Natural killer cell treated with Interleukin-12 subunit alpha and Interleukin-12 subunit beta and Interleukin-15 and Interleukin-18, amount 100 ng/mL, for 72 hours (primary cell): ENCODE measurements around the gene CTSA. TPM values are rescaled to one million over a fixed set of nuclear protein-coding genes. Genes with fewer than 3 reads are reported as not detected.
A peak's percentile ranks its signal among the peaks of the same experiment; 100 is the strongest.

Experiments used
- ATAC-seq, 2 donors: fragments of 150-1000 bp; cut with Tn5 transposase in 1 of 2; sonication (Bioruptor Pico), chemical (Tn5 transposase) in 1 of 2; 2 replicates each; pipeline ENCODE4 v1.10.0; 2021
- DNase-seq: peaks from one replicate; pipeline ENCODE4 v3.0.0; 2022; ENCODE audit warnings: low spot score
- H3K27ac Mint-ChIP-seq, 2 donors: 1 replicate in 1 of 2; 2 replicates in 1 of 2; pipeline ENCODE4 v1.8.0; 2022; ENCODE audit warnings: mixed read lengths in 2 of 2, mild to moderate bottlenecking in 1 of 2, moderate library complexity in 1 of 2
- H3K27me3 Mint-ChIP-seq, 2 donors: 1 replicate in 1 of 2; 2 replicates in 1 of 2; pipeline ENCODE4 v1.8.0; 2022; ENCODE audit warnings: mixed read lengths in 2 of 2
- H3K36me3 Mint-ChIP-seq: one replicate; pipeline ENCODE4 v1.8.0; 2022; ENCODE audit warnings: mixed read lengths
- H3K4me1 Mint-ChIP-seq, 2 donors: 1 replicate in 1 of 2; 2 replicates in 1 of 2; pipeline ENCODE4 v1.8.0; 2022; ENCODE audit warnings: low read depth in 2 of 2, mixed read lengths in 2 of 2, mild to moderate bottlenecking in 1 of 2
- H3K4me3 Mint-ChIP-seq: one replicate; pipeline ENCODE4 v1.8.0; 2022; ENCODE audit warnings: mixed read lengths
- H3K9me3 Mint-ChIP-seq: 2 replicates; pipeline ENCODE4 v1.8.0; 2022; ENCODE audit warnings: mixed read lengths
- total RNA-seq, 2 donors: library from RNA; stranded (reverse); gene quantifications; one replicate each; pipeline ENCODE4 v1.2.3, GENCODE V29; 2022

Gene CTSA
- total RNA-seq, 2 donors from 2014 or later: 42.2 to 55.6 TPM

DNA sequence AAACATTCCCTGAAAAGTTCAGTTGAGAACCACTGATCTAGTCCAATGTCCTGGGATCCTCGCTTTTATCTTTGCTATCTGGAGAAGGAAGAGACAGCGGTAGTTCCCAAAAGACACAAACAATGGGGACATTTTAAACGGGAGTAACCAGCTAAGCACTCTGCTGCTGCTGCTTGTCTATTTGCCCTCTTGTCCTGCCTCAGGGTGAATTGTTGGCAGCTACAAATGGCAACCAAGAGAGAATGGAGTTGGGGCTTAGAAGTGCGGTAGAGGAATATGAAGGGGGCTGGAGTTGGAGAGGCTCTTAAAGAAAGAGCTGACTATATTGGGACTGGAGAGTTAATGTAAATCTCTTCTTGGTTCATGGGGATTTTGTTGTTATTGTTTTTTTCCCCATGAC, 16.6 kb upstream of the CTSA start:
- Mint-ChIP-seq H3K4me3 (no peak overlapping the region), H3K36me3 (peaks cover 5% of the 10 kb centered on the region), H3K27me3 (no peaks in the 10 kb centered on the region), H3K27ac (no peak overlapping the region), H3K9me3 (no peaks in the 10 kb centered on the region), H3K4me1 (no peaks in the 10 kb centered on the region)
- no peak for ATAC-seq
- no peak for DNase-seq

DNA sequence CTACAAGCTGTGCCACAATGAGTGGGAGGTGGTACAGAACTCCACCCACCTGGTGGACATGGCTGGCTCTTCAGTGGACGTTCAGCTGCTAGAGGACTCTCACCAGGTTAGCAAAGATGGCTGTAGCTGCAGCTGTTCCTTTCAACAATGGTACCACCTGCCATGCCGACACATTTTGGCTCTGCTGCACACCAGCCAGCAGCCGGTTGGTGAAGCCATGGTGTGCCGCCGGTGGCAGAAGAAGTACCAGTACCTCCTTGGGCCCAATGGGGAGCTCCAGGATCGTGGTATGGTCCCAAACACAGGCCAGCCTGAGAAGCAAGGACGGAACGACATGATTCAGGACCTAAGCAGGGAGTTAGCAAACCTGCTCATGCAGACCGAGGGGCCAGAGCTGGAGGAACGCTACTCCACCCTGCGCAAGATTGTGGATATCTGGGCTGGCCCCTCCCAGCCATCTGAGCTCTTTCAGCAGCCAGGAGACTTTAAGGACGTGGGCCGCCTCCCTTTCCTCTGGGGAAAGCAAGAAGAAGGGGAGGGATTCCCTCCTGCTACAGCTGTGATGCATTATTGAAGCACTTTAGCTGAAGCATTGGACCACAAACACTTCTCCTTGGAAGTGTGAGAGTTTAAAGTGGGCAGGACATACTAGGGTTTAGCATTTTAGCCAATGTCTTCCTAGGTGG, 12.9 kb upstream of the CTSA start:
- ATAC-seq (no peak), DNase-seq (no peak)
- H3K27ac Mint-ChIP-seq: no peak overlapping the region
- H3K36me3 Mint-ChIP-seq: no peaks in the 10 kb centered on the region
- peaks cover 8 to 18% of the 10 kb centered on the region in 2 donors for H3K4me1 Mint-ChIP-seq
- H3K9me3 Mint-ChIP-seq: no peaks in the 10 kb centered on the region
- H3K27me3 Mint-ChIP-seq: peaks cover 4 to 5% of the 10 kb centered on the region in 2 donors
- H3K4me3 Mint-ChIP-seq: no peak overlapping the region

DNA sequence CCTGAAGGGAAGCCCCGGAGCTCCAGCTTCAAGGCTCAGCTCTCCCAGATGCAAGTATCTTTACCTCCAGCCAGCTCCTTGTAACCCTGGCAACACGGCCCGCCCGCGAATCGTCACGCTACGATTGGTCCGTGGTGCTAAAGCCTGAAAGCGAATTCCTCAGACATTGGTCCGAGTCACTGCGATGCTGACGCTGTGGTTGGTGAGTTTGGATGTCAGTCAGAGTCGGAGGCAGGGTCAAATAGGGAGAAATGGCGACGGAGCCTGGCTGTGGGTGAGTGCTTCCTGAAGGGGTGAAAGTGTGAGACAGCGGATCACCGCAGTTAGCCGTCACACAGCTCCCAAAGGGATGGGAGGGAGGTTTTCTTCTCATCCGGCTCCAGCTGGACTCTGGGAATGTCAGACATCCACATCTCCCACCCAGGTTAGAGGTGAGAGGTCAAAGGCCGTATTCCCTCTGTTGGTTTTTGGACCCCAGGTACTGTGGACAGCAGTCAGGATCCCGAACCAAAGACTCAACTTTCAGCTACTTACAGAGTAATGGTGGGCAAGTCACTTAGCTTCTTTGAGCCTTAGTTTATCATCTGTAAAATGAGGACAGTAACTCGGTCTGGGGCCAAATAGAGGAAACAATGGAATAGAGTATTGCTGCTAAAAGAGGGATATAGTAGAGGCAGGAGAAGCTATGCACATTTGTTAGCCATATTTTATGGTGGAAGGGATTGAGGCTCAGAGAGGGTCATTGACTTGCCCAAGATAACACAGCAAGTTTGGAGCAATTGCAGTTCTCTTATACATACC, 9.9 kb upstream of the CTSA start, which contains the start of gene ZSWIM1:
Gene ZSWIM1, plus strand, starts transcription at position 240 of the 801 bp plus-strand sequence. CDS start 1,366 bp downstream, outside the sequence.
- peak within 1 kb of the TSS; percentile 20 to 51 for H3K27ac Mint-ChIP-seq
- no peaks in the 10 kb centered on the region for H3K9me3 Mint-ChIP-seq
- peaks cover 4 to 5% of the 10 kb centered on the region in 2 donors for H3K27me3 Mint-ChIP-seq
- DNase-seq (peak; percentile 95), ATAC-seq (peak; percentile 99)
- H3K4me3 Mint-ChIP-seq: peak within 1 kb of the TSS; percentile 82
- no peaks in the 10 kb centered on the region for H3K36me3 Mint-ChIP-seq
- H3K4me1 Mint-ChIP-seq: peaks cover 8 to 18% of the 10 kb centered on the region in 2 donors

DNA sequence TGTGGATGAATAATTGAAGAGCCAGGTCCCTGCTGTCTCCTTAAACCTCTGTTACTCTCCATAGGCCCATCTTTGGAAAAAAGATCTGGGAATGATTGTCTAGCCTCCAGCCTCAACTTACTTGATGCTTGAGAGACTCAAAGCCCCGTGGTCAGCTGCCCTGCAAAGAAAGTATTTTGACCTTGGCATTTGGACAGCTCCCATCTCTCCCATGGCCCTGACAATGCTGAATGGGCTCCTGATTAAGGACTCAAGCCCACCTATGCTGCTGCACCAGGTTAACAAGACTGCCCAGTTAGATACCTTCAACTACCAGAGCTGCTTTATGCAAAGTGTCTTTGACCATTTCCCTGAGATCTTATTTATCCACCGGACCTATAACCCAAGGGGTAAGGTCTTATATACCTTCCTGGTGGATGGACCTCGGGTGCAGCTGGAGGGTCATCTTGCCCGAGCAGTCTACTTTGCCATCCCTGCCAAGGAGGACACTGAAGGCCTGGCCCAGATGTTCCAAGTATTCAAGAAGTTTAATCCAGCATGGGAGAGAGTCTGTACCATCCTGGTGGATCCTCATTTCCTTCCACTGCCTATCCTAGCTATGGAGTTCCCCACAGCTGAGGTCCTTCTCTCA, 8.6 kb upstream of the CTSA start:
- Mint-ChIP-seq H3K9me3 (no peaks in the 10 kb centered on the region), H3K27ac (no peak overlapping the region), H3K36me3 (no peaks in the 10 kb centered on the region), H3K4me1 (peaks cover 8 to 18% of the 10 kb centered on the region in 2 donors), H3K4me3 (peak overlapping the region; percentile 57), H3K27me3 (peaks cover 4 to 5% of the 10 kb centered on the region in 2 donors)
- ATAC-seq: no peak
- no peak for DNase-seq

DNA sequence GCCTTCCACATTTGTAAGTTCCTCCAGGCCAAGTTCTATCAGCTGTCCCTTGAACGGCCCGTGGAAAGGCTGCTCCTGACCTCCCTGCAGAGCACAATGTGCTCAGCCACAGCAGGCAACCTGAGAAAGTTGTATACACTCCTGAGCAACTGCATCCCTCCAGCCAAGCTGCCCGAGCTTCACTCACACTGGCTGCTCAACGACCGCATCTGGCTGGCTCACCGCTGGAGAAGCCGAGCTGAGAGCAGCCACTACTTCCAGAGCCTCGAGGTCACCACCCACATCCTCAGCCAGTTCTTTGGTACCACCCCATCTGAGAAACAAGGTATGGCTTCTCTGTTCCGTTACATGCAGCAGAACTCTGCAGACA, 8.1 kb upstream of the CTSA start:
- DNase-seq (no peak), ATAC-seq (no peak)
- Mint-ChIP-seq H3K27me3 (peaks cover 4 to 5% of the 10 kb centered on the region in 2 donors), H3K27ac (no peak overlapping the region), H3K4me3 (no peak overlapping the region), H3K4me1 (peaks cover 8 to 18% of the 10 kb centered on the region in 2 donors), H3K9me3 (no peaks in the 10 kb centered on the region), H3K36me3 (no peaks in the 10 kb centered on the region)

GRCh38 chr20:45886590-45887345, 4.4 kb upstream of the CTSA start:
- Mint-ChIP-seq H3K4me1 (peaks cover 3 to 8% of the 10 kb centered on the region in 2 donors), H3K36me3 (no peaks in the 10 kb centered on the region), H3K27ac (no peak overlapping the region), H3K27me3 (peaks cover 4 to 5% of the 10 kb centered on the region in 2 donors), H3K4me3 (no peak overlapping the region), H3K9me3 (no peaks in the 10 kb centered on the region)
- ATAC-seq (no peak), DNase-seq (no peak)

- Mint-ChIP-seq H3K27ac (no peak within 1 kb of the TSS), H3K27me3 (peaks cover under 1 to 3% of the 10 kb centered on the region in 2 donors), H3K4me3 (no peak within 1 kb of the TSS), H3K36me3 (no peaks in the 10 kb centered on the region), H3K9me3 (no peaks in the 10 kb centered on the region), H3K4me1 (peaks cover 7 to 9% of the 10 kb centered on the region in 2 donors)
- ATAC-seq (no peak), DNase-seq (no peak)
Observed at GRCh38 chr20:45887346-45887715, 3.8 kb upstream of the CTSA start, which contains the start of gene SPATA25. Gene SPATA25 (minus strand): TSS chr20:45887622. CDS start chr20:45887590, 32 bp downstream.

DNA sequence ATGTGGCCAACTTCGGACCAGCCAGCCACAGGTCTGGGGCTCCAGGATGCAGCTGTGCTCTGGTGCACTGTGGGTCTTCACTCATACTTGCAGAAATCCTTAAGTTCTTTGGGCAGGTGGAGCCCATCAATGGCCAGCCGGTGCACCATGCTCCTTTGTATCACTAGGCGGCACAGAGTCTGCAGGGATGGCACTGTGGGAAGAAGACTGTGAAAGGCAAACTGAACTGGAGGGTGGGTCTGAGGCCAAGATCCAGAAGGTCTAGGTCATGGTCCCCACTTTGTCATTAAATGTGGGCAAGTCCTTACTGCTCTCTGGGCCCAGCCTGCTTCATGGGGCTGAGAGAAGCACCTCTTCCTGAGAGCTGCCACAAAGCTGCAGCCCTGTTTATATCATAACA, 2.5 kb upstream of the CTSA start:
- no peak overlapping the region for H3K4me3 Mint-ChIP-seq
- no peak overlapping the region for H3K27ac Mint-ChIP-seq
- no peaks in the 10 kb centered on the region for H3K36me3 Mint-ChIP-seq
- no peaks in the 10 kb centered on the region for H3K9me3 Mint-ChIP-seq
- H3K4me1 Mint-ChIP-seq: peaks cover 11% of the 10 kb centered on the region in 2 donors
- no peak for DNase-seq
- no peak for ATAC-seq
- no peaks in the 10 kb centered on the region for H3K27me3 Mint-ChIP-seq

- peaks cover 11% of the 10 kb centered on the region in 2 donors for H3K4me1 Mint-ChIP-seq
- ATAC-seq: peak; percentile 50 to 66
- DNase-seq: no peak
- no peaks in the 10 kb centered on the region for H3K27me3 Mint-ChIP-seq
- H3K4me3 Mint-ChIP-seq: peak overlapping the region; percentile 89
- peak overlapping the region; percentile 58 to 77 for H3K27ac Mint-ChIP-seq
- no peaks in the 10 kb centered on the region for H3K36me3 Mint-ChIP-seq
- H3K9me3 Mint-ChIP-seq: no peaks in the 10 kb centered on the region
Observed at GRCh38 chr20:45890077-45890984, 804 bp upstream of the CTSA start.

DNA sequence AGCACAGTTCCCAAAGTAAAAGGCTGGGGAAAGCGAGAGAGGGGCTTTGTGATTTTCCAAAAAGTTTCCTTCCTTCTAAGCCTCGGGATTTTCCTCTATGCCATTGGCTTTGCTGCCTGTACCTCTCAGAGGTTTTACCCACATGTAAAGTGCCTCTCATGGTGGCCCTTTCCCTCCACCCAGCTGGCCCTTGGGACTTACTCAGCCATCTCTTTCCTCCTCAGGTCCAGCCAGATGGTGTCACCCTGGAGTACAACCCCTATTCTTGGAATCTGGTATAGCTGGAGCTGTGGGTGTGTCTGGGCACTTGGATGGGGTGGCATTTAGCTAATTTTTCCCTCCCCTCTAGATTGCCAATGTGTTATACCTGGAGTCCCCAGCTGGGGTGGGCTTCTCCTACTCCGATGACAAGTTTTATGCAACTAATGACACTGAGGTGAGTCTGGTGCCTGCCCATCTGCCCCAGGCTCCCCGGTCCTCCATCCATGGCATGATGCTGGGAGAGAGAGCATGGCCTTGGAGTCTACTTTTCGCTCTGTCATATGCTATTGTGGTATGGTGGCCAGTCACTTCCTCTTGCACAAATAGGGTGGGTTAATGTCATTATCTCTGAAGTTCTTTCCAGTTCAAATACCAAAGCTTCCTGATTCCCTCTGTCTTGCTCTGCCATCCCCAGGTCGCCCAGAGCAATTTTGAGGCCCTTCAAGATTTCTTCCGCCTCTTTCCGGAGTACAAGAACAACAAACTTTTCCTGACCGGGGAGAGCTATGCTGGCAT, 1.1 kb downstream of the CTSA start:
- Mint-ChIP-seq H3K27ac (peak overlapping the region; percentile 58 to 78), H3K36me3 (no peaks in the 10 kb centered on the region), H3K4me3 (peak overlapping the region; percentile 89), H3K4me1 (peaks cover 11% of the 10 kb centered on the region in 2 donors), H3K9me3 (no peaks in the 10 kb centered on the region), H3K27me3 (no peaks in the 10 kb centered on the region)
- ATAC-seq (no peak), DNase-seq (no peak)

DNA sequence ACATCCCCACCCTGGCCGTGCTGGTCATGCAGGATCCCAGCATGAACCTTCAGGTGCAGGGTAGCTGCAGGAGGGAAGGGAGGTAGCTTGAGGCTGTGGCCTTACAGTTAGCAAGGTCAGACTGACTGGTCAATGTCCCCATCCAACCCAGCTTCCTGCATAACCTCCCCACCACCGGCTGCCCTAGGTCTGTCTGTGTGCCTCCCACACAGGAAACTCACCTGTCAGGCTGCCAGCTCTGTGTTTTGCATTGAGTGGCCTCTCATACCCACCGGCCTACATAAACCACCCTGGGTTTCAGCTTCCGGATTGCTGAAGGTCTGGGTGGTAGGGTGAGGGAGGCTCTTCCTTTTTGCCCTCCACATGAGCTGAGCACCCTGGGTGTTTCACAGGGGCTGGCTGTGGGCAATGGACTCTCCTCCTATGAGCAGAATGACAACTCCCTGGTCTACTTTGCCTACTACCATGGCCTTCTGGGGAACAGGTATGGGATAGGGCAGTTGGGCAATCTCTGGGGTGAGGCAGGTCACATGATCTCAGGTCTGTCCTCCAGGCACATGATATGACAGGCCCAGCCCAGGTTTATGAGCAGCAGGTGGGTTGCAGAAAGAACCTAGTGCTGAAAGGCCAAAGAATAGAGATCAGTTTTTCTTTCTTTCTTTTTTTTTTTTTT, 1.8 kb downstream of the CTSA start:
- Mint-ChIP-seq H3K9me3 (no peaks in the 10 kb centered on the region), H3K36me3 (no peaks in the 10 kb centered on the region), H3K4me3 (peak overlapping the region; percentile 89), H3K27me3 (no peaks in the 10 kb centered on the region), H3K4me1 (peaks cover 11% of the 10 kb centered on the region in 2 donors), H3K27ac (peak overlapping the region; percentile 58 to 78)
- ATAC-seq: peak in 1 of 2 donors; percentile 6
- no peak for DNase-seq
